MM.1S (cell line): ENCODE measurements around the gene PIP4K2B.

Experiments
- DNase-seq: peaks from one replicate; pipeline ENCODE4 v3.0.0-alpha.2; 2015
- H2AFZ ChIP-seq: fragments of 300-600 bp; sonication (generic); 2 replicates; pipeline ENCODE4 v1.6.0; 2016; ENCODE audit warnings: antibody characterized with exemption, low read length
- H3F3A ChIP-seq: fragments of 300-600 bp; sonication (generic); 2 replicates; pipeline ENCODE4 v1.6.1; 2016; ENCODE audit warnings: mild to moderate bottlenecking, antibody characterized with exemption, low read length, moderate library complexity, mixed read lengths; ENCODE audit not compliant: insufficient read depth
- H3K27ac ChIP-seq: fragments of 300-600 bp; sonication (generic); 2 replicates; pipeline ENCODE4 v1.5.1; 2016; ENCODE audit warnings: mild to moderate bottlenecking, low read length
- H3K27me3 ChIP-seq: fragments of 300-600 bp; sonication (generic); replicated peaks from 2 replicates; pipeline ENCODE4 v1.6.0; 2016; ENCODE audit warnings: low read length; ENCODE audit not compliant: insufficient read depth
- H3K36me3 ChIP-seq: fragments of 300-600 bp; sonication (generic); replicated peaks from 2 replicates; pipeline ENCODE4 v1.6.1; 2016; ENCODE audit warnings: mild to moderate bottlenecking, low read length, mixed read lengths; ENCODE audit not compliant: insufficient read depth
- H3K4me1 ChIP-seq: fragments of 300-600 bp; sonication (generic); 2 replicates; pipeline ENCODE4 v1.6.1; 2016; ENCODE audit warnings: low read length, mixed read lengths
- H3K4me2 ChIP-seq: fragments of 300-600 bp; sonication (generic); 2 replicates; pipeline ENCODE4 v1.6.0; 2016; ENCODE audit warnings: low read depth, low read length
- H3K4me3 ChIP-seq: fragments of 300-600 bp; sonication (generic); 2 replicates; pipeline ENCODE4 v1.5.1; 2016; ENCODE audit warnings: low read length, mixed read lengths
- H3K79me2 ChIP-seq: fragments of 300-600 bp; sonication (generic); 2 replicates; pipeline ENCODE4 v1.6.1; 2016; ENCODE audit warnings: mixed run types, low read length, mixed read lengths
- H3K9ac ChIP-seq: fragments of 300-600 bp; sonication (generic); 2 replicates; pipeline ENCODE4 v1.6.1; 2016; ENCODE audit warnings: low read length, mixed read lengths
- H3K9me2 ChIP-seq: fragments of 300-600 bp; sonication (generic); replicated peaks from 2 replicates; pipeline ENCODE4 v1.6.1; 2016; ENCODE audit warnings: mild to moderate bottlenecking, low read length, mixed read lengths; ENCODE audit not compliant: insufficient read depth
- H3K9me3 ChIP-seq: fragments of 300-600 bp; sonication (generic); replicated peaks from 2 replicates; pipeline ENCODE4 v1.6.1; 2016; ENCODE audit warnings: mild to moderate bottlenecking, low read length, mixed read lengths; ENCODE audit not compliant: insufficient read depth
- H4K20me1 ChIP-seq: fragments of 300-600 bp; sonication (generic); 2 replicates; pipeline ENCODE4 v1.6.1; 2016; ENCODE audit warnings: mild to moderate bottlenecking, low read length, moderate library complexity, mixed read lengths; ENCODE audit not compliant: insufficient read depth
- EZH2 ChIP-seq: fragments of 300-600 bp; sonication (generic); optimal IDR thresholded peaks from 2 replicates; pipeline ENCODE3; 2017; ENCODE audit warnings: low read depth, mild to moderate bottlenecking, antibody characterized with exemption, low read length, mixed read lengths
- EZH2phosphoT487 ChIP-seq: fragments of 300-600 bp; sonication (generic); IDR thresholded peaks from 2 replicates; pipeline ENCODE4 v1.6.1; 2018; ENCODE audit warnings: antibody characterized with exemption, low read length
- TF ChIP-seq, protein P1 (sequence below): fragments of 300-600 bp; sonication (generic); IDR thresholded peaks from 2 replicates; pipeline ENCODE4 v1.5.1; 2016; ENCODE audit warnings: antibody characterized with exemption, low read length, mixed read lengths

The PIP4K2B gene

DNA sequence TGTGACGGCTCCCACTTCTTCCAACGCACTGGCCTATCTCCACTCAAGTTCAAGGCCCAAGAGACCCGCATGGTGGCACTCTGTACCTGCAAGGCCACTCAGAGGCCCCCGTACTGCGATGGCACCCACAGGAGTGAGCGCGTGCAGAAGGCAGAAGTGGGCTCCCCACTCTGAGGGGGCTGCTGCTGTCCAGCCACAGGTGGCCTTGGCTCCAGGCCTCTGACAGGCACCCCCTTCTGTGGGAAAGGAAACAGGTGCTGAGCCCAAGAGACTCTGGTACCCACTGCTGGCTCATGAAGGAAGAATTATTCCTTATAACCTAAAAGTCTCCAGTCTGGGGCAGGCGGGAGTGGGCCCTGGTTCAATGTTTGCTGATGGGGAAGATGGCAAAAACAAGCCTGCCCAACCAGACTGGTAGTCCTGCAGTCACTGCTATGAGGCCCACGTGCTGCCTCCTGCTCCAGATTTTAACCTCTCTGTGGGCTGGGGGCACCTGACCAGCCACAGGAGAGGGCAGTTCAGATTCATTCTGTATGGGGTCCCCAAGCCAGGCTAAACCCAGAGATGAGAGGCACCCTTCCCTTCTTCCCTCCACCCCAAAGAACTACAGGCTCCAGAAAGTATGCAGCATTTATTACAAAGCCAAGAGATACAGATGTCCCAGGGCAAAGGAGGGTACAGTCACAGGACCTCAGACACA lies 65.9 kb downstream of the PIP4K2B start:
- 0 out of 2 replicates have a peak, but pooled peaks cover 4% of the 10 kb centered on the region for H3K4me1 ChIP-seq
- peaks cover 13% of the 10 kb centered on the region; the same call in 1 of the 2 replicates for H3F3A ChIP-seq
- no peaks in the 10 kb centered on the region for H3K27me3 ChIP-seq
- no peaks in the 10 kb centered on the region for H3K9me3 ChIP-seq
- peaks cover 14% of the 10 kb centered on the region for H3K79me2 ChIP-seq
- H3K36me3 ChIP-seq, result no peaks in the 10 kb centered on the region
- no peak overlapping the region for H3K4me2 ChIP-seq
- H3K9ac ChIP-seq, result no peak overlapping the region
- no peak overlapping the region for H2AFZ ChIP-seq
- no peak overlapping the region for H3K4me3 ChIP-seq
- H3K9me2 ChIP-seq, result no peaks in the 10 kb centered on the region
- no peak overlapping the region for H3K27ac ChIP-seq
- no peak for DNase-seq
- no peaks in the 10 kb centered on the region for H4K20me1 ChIP-seq
- TF ChIP-seq EZH2 (no peak), EZH2phosphoT487 (no peak)
- TF ChIP-seq, protein P1, sequence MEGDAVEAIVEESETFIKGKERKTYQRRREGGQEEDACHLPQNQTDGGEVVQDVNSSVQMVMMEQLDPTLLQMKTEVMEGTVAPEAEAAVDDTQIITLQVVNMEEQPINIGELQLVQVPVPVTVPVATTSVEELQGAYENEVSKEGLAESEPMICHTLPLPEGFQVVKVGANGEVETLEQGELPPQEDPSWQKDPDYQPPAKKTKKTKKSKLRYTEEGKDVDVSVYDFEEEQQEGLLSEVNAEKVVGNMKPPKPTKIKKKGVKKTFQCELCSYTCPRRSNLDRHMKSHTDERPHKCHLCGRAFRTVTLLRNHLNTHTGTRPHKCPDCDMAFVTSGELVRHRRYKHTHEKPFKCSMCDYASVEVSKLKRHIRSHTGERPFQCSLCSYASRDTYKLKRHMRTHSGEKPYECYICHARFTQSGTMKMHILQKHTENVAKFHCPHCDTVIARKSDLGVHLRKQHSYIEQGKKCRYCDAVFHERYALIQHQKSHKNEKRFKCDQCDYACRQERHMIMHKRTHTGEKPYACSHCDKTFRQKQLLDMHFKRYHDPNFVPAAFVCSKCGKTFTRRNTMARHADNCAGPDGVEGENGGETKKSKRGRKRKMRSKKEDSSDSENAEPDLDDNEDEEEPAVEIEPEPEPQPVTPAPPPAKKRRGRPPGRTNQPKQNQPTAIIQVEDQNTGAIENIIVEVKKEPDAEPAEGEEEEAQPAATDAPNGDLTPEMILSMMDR, result no peak

DNA sequence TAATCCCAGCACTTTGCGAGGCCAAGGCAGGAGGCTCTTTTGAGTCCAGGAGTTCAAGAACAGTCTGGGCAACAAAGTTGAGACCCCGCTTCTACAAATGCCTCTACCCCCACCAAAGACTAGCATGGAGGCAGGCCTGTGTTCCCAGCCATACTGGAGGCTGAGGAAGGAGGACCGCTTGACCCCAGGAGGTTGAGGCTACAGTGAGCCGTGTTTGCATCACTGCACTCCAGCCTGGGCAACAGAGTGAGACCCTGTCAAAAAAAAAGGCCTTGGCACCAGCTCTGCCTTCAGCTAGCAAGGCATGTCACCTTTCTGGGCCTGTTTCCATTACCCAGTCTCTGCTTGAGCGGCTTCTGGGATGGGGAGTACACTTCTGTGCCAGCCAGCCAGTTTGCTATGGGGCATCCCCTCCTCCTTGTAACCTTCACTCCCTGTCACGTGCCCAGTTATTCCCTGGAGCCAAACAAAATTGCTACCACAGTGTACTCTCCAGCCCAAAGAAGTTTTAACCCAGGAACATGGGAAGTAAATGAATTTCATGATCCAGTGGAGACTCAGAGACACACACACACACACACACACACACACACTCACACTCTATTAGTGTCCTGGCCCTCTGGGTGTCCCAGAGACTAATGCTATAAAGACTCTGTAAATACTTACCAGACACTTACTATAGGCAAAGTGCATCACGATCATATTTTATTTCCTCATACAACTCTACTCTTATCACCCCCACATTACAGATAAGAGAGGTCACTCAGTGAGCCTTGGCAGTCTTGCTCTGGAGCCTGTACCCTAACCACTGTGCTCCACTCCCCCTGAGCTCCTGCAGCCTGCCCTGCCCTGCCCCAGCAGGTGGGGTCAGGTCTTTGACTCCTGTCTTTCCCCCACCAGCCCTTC lies 66.7 kb downstream of the PIP4K2B start:
- H3K4me1 ChIP-seq, result 0 out of 2 replicates have a peak, but pooled peaks cover 4% of the 10 kb centered on the region
- peaks cover 14% of the 10 kb centered on the region for H3K79me2 ChIP-seq
- H3K36me3 ChIP-seq, result no peaks in the 10 kb centered on the region
- no peak overlapping the region for H2AFZ ChIP-seq
- no peaks in the 10 kb centered on the region for H3K9me2 ChIP-seq
- H3K9me3 ChIP-seq, result no peaks in the 10 kb centered on the region
- peaks cover 19% of the 10 kb centered on the region for H3F3A ChIP-seq
- TF ChIP-seq EZH2 (no peak), EZH2phosphoT487 (no peak)
- TF ChIP-seq, protein P1, result no peak
- no peak overlapping the region for H3K4me3 ChIP-seq
- H3K27ac ChIP-seq, result no peak overlapping the region
- H3K27me3 ChIP-seq, result no peaks in the 10 kb centered on the region
- DNase-seq, result no peak
- no peak overlapping the region for H3K9ac ChIP-seq
- H3K4me2 ChIP-seq, result no peak overlapping the region
- no peaks in the 10 kb centered on the region for H4K20me1 ChIP-seq

DNA sequence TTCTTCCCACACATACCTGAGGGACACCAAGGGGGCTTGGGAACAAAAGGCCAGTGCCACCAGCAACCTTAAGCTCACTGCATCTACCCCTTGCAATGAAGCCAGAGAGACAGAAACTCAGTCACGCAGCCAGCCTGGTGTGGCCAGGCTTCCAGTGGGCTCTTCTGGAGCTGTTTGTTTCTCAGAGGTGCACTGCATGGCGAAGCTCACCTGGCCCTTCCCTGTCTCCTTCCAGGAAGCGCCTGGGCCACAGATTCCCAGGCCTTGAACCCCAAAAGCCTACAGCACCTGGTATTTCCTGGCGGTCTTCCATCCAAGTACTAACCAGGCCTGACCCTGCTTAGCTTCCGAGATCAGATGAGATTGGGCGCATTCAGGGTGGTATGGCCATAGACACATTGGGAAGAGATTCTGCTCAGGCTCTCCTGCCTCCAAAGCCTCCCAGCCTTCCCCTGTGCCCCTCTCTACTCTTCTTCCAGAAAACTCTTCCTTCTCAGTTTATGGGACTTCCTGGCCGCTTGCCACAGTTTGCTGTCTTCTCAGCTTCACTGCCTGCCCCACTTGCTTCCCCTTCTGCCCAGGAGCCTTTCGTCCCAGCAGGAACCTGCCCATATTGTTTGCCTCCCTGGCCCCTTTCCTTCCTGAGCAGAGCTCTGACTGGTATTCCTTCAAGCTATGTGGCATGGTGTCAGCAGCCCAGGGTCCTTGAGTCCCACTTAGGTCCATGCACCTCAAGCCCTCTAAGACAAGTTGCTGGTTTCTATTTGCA lies 67.6 kb downstream of the PIP4K2B start:
- Histone ChIP-seq H3K9me2 (no peaks in the 10 kb centered on the region), H3K27ac (no peak overlapping the region), H3K4me1 (0 out of 2 replicates have a peak, but pooled peaks cover 4% of the 10 kb centered on the region), H3K4me2 (no peak overlapping the region), H3K36me3 (no peaks in the 10 kb centered on the region), H3K9ac (no peak overlapping the region), H3K9me3 (no peaks in the 10 kb centered on the region), H3K4me3 (no peak overlapping the region), H3F3A (peaks cover 19% of the 10 kb centered on the region), H3K27me3 (no peaks in the 10 kb centered on the region), H4K20me1 (no peaks in the 10 kb centered on the region), H3K79me2 (peaks cover 14% of the 10 kb centered on the region), H2AFZ (no peak overlapping the region)
- TF ChIP-seq, protein P1, result no peak
- no peak for TF ChIP-seq EZH2phosphoT487
- no peak for TF ChIP-seq EZH2
- no peak for DNase-seq
